HG03432 (cell line): ENCODE measurements around the gene TMC4.
"Not testable (repeated sequence)": the region's sequence is repeated elsewhere in the genome, so short reads cannot be mapped to it uniquely, and the experiment has no call there.

ENCODE experiments used
- ATAC-seq: cut with Tn5 transposase; IDR thresholded peaks from one replicate; pipeline ENCODE4 v1.9.1; 2021; ENCODE audit warnings: mild to moderate bottlenecking, moderate library complexity; ENCODE audit not compliant: unreplicated experiment

TMC4 gene

GRCh38 chr19:54180691-54181091, 7.7 kb upstream of the TMC4 start:
- no peak for ATAC-seq

- no peak for ATAC-seq
Observed at GRCh38 chr19:54179921-54180461, 7.0 kb upstream of the TMC4 start.

GRCh38 chr19:54179262-54179852, 6.4 kb upstream of the TMC4 start:
- ATAC-seq: no peak

- no peak for ATAC-seq
Observed at GRCh38 chr19:54178581-54179261, 5.8 kb upstream of the TMC4 start.

GRCh38 chr19:54173951-54174834, 1.2 kb upstream of the TMC4 start:
- ATAC-seq: no peak

GRCh38 chr19:54173359-54173699, 369 bp upstream of the TMC4 start:
- no peak for ATAC-seq

- ATAC-seq: not testable (repeated sequence)
Observed at GRCh38 chr19:54171736-54172431, 1.1 kb downstream of the TMC4 start.

GRCh38 chr19:54169149-54169740, 3.7 kb downstream of the TMC4 start:
- no peak for ATAC-seq

- ATAC-seq: peak; percentile 63
Observed at GRCh38 chr19:54168174-54168917, 4.6 kb downstream of the TMC4 start.

GRCh38 chr19:54165222-54165621, 7.7 kb downstream of the TMC4 start:
- ATAC-seq: no peak

GRCh38 chr19:54164369-54165068, 8.4 kb downstream of the TMC4 start:
- ATAC-seq: no peak

GRCh38 chr19:54162884-54163283, 10.1 kb downstream of the TMC4 start:
- no peak for ATAC-seq

- ATAC-seq: no peak
Observed at GRCh38 chr19:54162241-54162805, 10.6 kb downstream of the TMC4 start.

- ATAC-seq: no peak
Observed at GRCh38 chr19:54160854-54161253, 12.1 kb downstream of the TMC4 start.

- ATAC-seq: peak; percentile 3
Observed at GRCh38 chr19:54160182-54160811, 12.7 kb downstream of the TMC4 start.

- ATAC-seq: peak; percentile 87
Observed at GRCh38 chr19:54159352-54160181, 13.4 kb downstream of the TMC4 start, which contains the start of gene LENG1. LENG1 (minus strand) TSS chr19:54159721; CDS start chr19:54159695, 26 bp downstream.

- no peak for ATAC-seq
Observed at GRCh38 chr19:54158812-54159351, 14.1 kb downstream of the TMC4 start.
